22Rv1 (cell line): ENCODE results near the gene ZDHHC1.
A peak's percentile ranks its signal among the peaks of the same experiment; 100 is the strongest.

Experiments used
- ZFX ChIP-seq: fragments of 450-650 bp; IDR thresholded peaks from 2 replicates; pipeline ENCODE4 v1.6.1; 2017; ENCODE audit warnings: antibody characterized with exemption, borderline replicate concordance
- TF ChIP-seq, protein P1 (sequence below): fragments of 450-650 bp; IDR thresholded peaks from 2 replicates; pipeline ENCODE4 v1.5.1; 2017; ENCODE audit warnings: mild to moderate bottlenecking

DNA sequence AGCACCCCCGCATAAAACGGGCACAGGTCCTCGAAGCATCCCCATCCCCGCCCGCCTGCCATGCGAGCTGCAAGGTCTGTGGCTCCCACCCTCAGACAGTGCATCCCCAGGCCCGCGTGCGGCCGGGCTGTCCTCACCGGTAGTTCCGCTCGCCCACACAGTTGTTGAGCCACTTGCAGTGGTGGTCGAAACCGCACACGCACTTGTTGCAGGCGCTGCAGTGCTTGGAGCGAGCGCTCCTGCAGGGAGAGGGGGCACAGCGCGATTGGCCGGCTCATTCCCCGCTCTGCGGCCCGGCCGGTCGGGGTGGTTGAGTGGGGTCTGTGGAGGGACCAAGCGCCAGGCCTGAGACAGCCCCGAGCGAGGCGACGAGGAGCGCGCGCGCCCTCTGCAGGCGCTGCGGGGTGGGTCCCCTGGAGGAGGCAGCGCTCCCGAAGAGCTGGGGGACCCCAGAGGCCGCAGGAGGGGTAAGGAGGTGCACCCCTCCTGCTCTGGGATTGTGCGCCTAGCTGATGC is 17.0 kb downstream of the ZDHHC1 start:
- TF ChIP-seq, protein P1, sequence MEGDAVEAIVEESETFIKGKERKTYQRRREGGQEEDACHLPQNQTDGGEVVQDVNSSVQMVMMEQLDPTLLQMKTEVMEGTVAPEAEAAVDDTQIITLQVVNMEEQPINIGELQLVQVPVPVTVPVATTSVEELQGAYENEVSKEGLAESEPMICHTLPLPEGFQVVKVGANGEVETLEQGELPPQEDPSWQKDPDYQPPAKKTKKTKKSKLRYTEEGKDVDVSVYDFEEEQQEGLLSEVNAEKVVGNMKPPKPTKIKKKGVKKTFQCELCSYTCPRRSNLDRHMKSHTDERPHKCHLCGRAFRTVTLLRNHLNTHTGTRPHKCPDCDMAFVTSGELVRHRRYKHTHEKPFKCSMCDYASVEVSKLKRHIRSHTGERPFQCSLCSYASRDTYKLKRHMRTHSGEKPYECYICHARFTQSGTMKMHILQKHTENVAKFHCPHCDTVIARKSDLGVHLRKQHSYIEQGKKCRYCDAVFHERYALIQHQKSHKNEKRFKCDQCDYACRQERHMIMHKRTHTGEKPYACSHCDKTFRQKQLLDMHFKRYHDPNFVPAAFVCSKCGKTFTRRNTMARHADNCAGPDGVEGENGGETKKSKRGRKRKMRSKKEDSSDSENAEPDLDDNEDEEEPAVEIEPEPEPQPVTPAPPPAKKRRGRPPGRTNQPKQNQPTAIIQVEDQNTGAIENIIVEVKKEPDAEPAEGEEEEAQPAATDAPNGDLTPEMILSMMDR, result peak; percentile 82
- TF ChIP-seq ZFX, result no peak
